PFSK-1 (cell line): ENCODE results near the gene COLEC11.

ENCODE experiments used
- FOXP2 ChIP-seq: optimal IDR thresholded peaks from 2 replicates; pipeline ENCODE3; 2011; ENCODE audit warnings: borderline replicate concordance, control low read depth, inconsistent platforms; ENCODE audit not compliant: insufficient read depth; ENCODE audit errors: extremely low read length, extremely low read depth
- POLR2AphosphoS5 ChIP-seq: IDR thresholded peaks from 2 replicates; pipeline ENCODE4 v1.6.1; 2012; ENCODE audit warnings: low read depth, mild to moderate bottlenecking, control low read depth, low read length, moderate library complexity
- SIN3A ChIP-seq: IDR thresholded peaks from 2 replicates; pipeline ENCODE4 v1.6.1; 2012; ENCODE audit warnings: mild to moderate bottlenecking, low read length, moderate library complexity, borderline replicate concordance; ENCODE audit not compliant: insufficient read depth
- TAF1 ChIP-seq: IDR thresholded peaks from 2 replicates; pipeline ENCODE4 v1.6.1; 2012; ENCODE audit warnings: low read length, control low read depth, borderline replicate concordance; ENCODE audit not compliant: insufficient read depth
- TF ChIP-seq, protein P1 (sequence below), 2 experiments: IDR thresholded peaks; 2 replicates each; pipeline versions ENCODE4 v1.6.1 to v1.8.0; 2011 to 2012; ENCODE audit warnings: low read depth in 2 of 2, low read length in 2 of 2, control low read depth in 1 of 2, inconsistent platforms in 1 of 2, mild to moderate bottlenecking in 1 of 2, moderate library complexity in 1 of 2; ENCODE audit not compliant: insufficient read depth in 1 of 2

COLEC11 gene

GRCh38 chr2:3631161-3631850 lies 36.4 kb downstream of the COLEC11 start:
- TF ChIP-seq FOXP2 (no peak), SIN3A (no peak), POLR2AphosphoS5 (no peak), TAF1 (no peak)
- TF ChIP-seq, protein P1, sequence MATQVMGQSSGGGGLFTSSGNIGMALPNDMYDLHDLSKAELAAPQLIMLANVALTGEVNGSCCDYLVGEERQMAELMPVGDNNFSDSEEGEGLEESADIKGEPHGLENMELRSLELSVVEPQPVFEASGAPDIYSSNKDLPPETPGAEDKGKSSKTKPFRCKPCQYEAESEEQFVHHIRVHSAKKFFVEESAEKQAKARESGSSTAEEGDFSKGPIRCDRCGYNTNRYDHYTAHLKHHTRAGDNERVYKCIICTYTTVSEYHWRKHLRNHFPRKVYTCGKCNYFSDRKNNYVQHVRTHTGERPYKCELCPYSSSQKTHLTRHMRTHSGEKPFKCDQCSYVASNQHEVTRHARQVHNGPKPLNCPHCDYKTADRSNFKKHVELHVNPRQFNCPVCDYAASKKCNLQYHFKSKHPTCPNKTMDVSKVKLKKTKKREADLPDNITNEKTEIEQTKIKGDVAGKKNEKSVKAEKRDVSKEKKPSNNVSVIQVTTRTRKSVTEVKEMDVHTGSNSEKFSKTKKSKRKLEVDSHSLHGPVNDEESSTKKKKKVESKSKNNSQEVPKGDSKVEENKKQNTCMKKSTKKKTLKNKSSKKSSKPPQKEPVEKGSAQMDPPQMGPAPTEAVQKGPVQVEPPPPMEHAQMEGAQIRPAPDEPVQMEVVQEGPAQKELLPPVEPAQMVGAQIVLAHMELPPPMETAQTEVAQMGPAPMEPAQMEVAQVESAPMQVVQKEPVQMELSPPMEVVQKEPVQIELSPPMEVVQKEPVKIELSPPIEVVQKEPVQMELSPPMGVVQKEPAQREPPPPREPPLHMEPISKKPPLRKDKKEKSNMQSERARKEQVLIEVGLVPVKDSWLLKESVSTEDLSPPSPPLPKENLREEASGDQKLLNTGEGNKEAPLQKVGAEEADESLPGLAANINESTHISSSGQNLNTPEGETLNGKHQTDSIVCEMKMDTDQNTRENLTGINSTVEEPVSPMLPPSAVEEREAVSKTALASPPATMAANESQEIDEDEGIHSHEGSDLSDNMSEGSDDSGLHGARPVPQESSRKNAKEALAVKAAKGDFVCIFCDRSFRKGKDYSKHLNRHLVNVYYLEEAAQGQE (IDR thresholded peaks at IDR 0.05; ENCODE audit: insufficient read depth in 1 of 2, low read depth in 2 of 2, low read length in 2 of 2): no peak

GRCh38 chr2:3631851-3632659 lies 37.1 kb downstream of the COLEC11 start:
- TF ChIP-seq SIN3A (no peak), POLR2AphosphoS5 (no peak), FOXP2 (no peak), TAF1 (no peak)
- TF ChIP-seq, protein P1 (IDR thresholded peaks at IDR 0.05; ENCODE audit: insufficient read depth in 1 of 2, low read depth in 2 of 2, low read length in 2 of 2): no peak

DNA sequence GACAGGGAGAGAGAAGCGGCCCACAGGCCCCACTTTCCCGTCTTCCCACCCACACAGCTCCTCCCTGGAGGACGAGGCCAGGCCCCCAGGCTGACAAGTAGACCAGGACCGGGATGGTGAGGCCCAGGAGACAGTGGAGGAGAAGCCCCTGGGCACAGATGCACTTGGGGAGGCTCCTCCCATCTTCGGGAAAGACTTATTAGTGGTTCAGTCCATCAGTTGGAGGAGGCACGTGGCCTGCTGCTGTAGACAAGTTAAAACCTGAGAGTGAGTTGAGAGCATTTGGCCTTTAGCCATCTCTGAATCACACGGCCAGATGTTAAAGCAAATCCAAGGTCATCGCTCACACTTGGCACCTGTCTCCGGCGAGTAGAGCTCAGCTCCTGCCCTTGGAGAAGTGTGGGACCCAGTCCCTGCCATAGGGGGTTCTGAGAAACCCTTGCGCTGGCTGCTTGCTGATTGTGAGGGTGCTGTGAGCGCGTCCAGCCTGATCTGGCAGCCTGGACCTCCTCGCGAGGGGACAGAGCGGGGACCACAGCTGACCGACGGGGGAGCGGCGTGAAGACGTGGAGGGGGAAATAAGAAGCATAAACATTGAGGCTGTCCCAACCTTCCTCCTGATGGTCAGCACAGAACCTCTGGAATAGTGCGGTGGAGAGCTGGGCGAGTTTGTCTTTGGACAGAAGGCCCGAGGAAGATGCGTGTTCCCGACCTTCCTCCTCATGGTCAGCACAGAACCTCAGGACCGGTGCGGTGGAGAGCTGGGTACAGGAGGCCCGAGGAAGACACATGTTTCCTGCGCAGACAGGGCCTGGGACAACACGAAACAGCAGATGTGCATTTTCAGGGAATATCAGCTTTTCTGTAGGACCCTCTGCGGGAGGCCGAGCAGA lies 38.4 kb downstream of the COLEC11 start:
- TF ChIP-seq, protein P1 (IDR thresholded peaks at IDR 0.05; ENCODE audit: insufficient read depth in 1 of 2, low read depth in 2 of 2, low read length in 2 of 2): no peak
- TF ChIP-seq FOXP2 (no peak), TAF1 (no peak), POLR2AphosphoS5 (no peak), SIN3A (no peak)

DNA sequence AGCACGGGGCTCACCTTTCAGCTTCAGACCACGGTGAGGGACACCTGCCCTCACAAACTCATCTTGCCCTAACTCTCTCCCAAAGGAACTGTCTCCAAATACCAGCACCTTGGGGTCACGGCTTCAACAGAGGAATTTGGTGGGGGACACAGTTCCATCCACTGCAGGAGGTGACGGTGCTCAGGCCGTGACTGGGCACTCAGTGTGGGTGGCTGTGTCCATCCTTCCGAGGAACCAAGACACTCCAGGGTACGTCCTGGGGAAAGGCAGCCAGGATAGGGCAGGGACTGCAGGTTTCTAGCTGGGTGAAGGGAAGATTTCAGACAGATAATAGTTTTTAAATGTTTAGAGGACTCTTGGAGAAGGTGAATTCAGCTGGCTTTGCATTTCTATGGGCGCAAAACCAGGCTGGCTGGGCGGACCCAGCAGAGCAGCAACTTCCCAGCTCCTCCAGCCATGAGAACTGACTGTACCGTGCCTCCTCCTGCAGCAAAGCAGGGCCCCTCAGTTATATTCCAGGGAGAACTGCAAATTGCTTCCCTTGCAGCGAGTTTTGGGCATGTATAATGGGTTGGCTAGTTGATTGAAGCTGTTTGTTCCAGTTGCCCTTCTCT lies 39.2 kb downstream of the COLEC11 start:
- no peak for TF ChIP-seq SIN3A
- no peak for TF ChIP-seq TAF1
- TF ChIP-seq POLR2AphosphoS5: no peak
- TF ChIP-seq, protein P1 (IDR thresholded peaks at IDR 0.05; ENCODE audit: insufficient read depth in 1 of 2, low read depth in 2 of 2, low read length in 2 of 2): no peak
- no peak for TF ChIP-seq FOXP2
